ENCODE measurements around the gene OAF.

OAF gene

DNA sequence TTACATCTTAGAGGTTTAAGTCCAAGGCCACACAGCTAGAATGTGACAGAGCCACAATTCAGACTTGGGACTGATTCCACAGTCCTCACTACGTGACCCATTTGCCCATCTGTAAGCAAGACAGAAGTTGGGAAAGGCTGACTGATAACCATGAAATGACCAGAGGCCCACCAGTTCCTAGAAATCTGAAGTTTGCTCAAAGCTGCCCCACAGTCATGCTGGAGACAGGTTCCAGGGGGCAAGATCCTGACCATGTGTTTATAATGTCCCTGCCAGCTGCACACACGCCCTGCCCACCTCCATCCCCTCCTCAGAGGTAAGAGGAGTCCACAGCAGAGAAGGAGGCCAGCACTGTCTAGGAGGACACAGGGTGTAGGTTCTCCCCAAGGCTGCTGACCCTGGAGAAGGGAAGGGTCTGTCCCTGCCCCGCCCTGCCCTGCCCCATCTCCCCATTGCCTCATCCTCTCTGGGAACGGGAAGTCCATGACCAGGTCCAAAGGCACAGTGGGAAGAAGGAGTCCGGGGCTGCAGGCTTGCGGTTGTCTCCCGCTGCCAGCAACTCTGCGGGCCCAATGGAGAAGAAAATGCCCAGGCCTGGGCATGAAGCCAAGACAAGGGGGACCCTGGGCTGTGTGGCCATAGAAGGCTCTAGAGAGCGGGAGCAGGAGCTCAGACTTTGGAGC is 11.9 kb upstream of the OAF start:
- Histone ChIP-seq H3K27me3 (ENCODE audit: control insufficient read depth, insufficient read depth, low read length) (no peaks in the 10 kb centered on the region), H3K4me3 (ENCODE audit: low read length) (no peak overlapping the region), H3K36me3 (ENCODE audit: control insufficient read depth, insufficient read depth, low read length) (no peaks in the 10 kb centered on the region), H3K27ac (ENCODE audit: low read depth, low read length) (no peak overlapping the region), H3K9ac (ENCODE audit: low read length) (no peak overlapping the region), H3K4me1 (ENCODE audit: control insufficient read depth, insufficient read depth, low read length) (no peaks in the 10 kb centered on the region)

DNA sequence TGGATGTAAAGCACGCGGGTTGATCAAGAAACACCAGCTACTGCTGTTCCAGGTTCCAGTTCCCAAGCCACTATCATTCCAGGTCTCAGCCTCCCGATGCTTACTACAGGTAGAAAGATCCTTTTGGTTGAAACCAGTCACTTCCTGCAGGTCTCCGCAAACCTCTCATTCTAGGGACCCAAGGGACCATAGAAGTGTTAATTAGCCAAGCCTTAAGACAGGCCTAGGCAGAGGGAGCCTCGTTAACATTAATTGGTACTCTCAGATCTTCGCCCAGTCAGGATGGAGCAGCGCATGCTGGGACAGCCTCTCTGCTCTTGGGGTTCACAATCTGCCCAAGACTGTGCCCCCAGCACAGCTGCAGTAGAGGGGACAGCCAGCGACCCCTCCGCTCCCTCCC is 11.2 kb upstream of the OAF start:
- Histone ChIP-seq H3K27me3 (ENCODE audit: control insufficient read depth, insufficient read depth, low read length) (no peaks in the 10 kb centered on the region), H3K9ac (ENCODE audit: low read length) (no peak overlapping the region), H3K4me1 (ENCODE audit: control insufficient read depth, insufficient read depth, low read length) (no peaks in the 10 kb centered on the region), H3K27ac (ENCODE audit: low read depth, low read length) (no peak overlapping the region), H3K36me3 (ENCODE audit: control insufficient read depth, insufficient read depth, low read length) (no peaks in the 10 kb centered on the region), H3K4me3 (ENCODE audit: low read length) (no peak overlapping the region)

DNA sequence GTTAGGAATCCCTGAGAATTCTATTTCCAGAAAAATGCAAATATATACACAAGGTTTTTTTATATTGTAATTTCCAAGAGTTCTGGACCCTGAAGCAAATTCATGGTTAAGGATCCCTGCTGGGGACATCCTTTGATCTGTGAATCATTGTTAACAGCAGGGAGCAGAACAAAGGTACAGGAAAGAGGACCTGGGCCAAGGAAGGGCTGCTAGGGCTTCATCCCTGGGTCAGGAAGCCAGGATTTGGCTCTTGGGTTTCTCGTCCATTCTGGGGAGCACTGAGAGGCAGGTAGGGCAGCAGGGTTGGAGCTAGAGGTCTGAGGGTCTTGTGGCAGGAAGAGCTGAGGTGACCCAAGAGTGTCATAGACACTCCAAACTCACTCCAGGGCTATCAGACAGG is 10.2 kb upstream of the OAF start:
- Histone ChIP-seq H3K9ac (ENCODE audit: low read length) (no peak overlapping the region), H3K27me3 (ENCODE audit: control insufficient read depth, insufficient read depth, low read length) (no peaks in the 10 kb centered on the region), H3K36me3 (ENCODE audit: control insufficient read depth, insufficient read depth, low read length) (no peaks in the 10 kb centered on the region), H3K27ac (ENCODE audit: low read depth, low read length) (no peak overlapping the region), H3K4me1 (ENCODE audit: control insufficient read depth, insufficient read depth, low read length) (no peaks in the 10 kb centered on the region), H3K4me3 (ENCODE audit: low read length) (no peak overlapping the region)

DNA sequence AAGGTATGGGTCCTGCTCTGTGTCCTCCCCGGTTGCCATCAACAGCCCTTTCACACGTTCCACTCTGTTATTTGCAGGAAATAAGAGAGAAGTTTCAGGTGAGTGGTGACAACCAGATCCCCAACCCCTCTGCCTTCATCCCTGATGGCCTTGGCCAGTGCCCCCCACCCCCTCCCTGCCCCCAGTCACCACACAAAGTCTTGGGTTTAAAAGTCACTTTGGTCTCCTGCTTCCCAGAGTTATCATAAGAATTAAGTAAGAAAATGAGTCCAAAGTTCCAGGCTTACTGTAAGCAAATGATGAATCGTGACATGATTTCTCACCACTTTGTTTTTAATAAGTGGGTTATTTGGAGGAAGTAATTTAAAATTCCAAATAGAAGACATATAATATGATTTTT is 9.2 kb upstream of the OAF start:
- H3K9ac ChIP-seq (ENCODE audit: low read length) = no peak overlapping the region
- H3K36me3 ChIP-seq (ENCODE audit: control insufficient read depth, insufficient read depth, low read length) = no peaks in the 10 kb centered on the region
- no peaks in the 10 kb centered on the region for H3K27me3 ChIP-seq (ENCODE audit: control insufficient read depth, insufficient read depth, low read length)
- H3K4me3 ChIP-seq (ENCODE audit: low read length) = no peak overlapping the region
- no peak overlapping the region for H3K27ac ChIP-seq (ENCODE audit: low read depth, low read length)
- H3K4me1 ChIP-seq (ENCODE audit: control insufficient read depth, insufficient read depth, low read length) = no peaks in the 10 kb centered on the region

DNA sequence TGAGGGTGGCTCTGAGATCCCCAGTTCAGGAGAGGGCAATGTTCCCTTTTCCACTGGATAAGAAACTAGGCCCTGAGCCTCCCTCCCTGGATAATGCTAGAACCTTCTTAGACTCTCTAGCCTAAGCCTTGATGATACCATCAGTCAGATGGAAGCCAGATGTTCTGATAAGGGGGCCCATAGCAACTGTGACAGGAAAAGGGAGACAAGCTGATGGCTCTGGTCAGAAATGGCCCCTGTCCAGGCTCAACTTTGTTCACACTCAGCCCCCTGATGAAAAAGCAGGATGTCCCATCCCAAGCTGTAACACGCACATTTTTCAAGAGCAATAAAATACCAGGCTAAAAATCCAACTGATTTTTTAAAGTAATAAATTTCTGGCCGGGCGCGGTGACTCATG is 7.2 kb upstream of the OAF start:
- no peak overlapping the region for H3K4me3 ChIP-seq (ENCODE audit: low read length)
- H3K27ac ChIP-seq (ENCODE audit: low read depth, low read length) = no peak overlapping the region
- no peaks in the 10 kb centered on the region for H3K4me1 ChIP-seq (ENCODE audit: control insufficient read depth, insufficient read depth, low read length)
- H3K9ac ChIP-seq (ENCODE audit: low read length) = no peak overlapping the region
- H3K36me3 ChIP-seq (ENCODE audit: control insufficient read depth, insufficient read depth, low read length) = no peaks in the 10 kb centered on the region
- no peaks in the 10 kb centered on the region for H3K27me3 ChIP-seq (ENCODE audit: control insufficient read depth, insufficient read depth, low read length)

DNA sequence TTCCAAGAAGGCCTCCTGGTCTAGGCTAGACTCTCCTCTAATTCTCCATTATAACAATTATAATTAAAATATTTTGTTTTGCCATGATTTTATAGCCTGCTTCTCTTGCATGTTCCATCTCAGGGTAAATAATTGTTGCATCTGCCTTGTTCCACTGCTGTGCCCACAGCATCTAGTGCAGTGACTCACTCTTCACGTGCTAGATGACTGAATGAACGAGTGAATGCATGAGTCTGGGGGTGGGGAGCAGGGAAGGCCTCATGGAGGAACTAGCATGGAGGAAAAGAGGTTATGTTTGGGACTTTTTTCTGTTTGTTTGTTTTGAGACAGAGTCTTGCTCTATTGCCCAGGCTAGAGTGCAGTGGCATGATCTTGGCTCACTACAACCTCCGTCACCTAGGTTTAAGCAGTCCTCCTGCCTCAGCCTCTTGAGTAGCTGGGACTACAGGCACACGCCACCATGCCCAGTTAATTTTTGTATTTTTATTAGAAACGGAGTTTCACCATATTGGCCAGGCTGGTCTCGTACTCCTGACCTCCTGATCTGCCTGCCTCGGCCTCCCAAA is 5.2 kb upstream of the OAF start:
- H3K27ac ChIP-seq (ENCODE audit: low read depth, low read length) = no peak overlapping the region
- peaks cover 3% of the 10 kb centered on the region for H3K4me1 ChIP-seq (ENCODE audit: control insufficient read depth, insufficient read depth, low read length)
- H3K36me3 ChIP-seq (ENCODE audit: control insufficient read depth, insufficient read depth, low read length) = no peaks in the 10 kb centered on the region
- H3K27me3 ChIP-seq (ENCODE audit: control insufficient read depth, insufficient read depth, low read length) = no peaks in the 10 kb centered on the region
- H3K4me3 ChIP-seq (ENCODE audit: low read length) = no peak overlapping the region
- H3K9ac ChIP-seq (ENCODE audit: low read length) = no peak overlapping the region

DNA sequence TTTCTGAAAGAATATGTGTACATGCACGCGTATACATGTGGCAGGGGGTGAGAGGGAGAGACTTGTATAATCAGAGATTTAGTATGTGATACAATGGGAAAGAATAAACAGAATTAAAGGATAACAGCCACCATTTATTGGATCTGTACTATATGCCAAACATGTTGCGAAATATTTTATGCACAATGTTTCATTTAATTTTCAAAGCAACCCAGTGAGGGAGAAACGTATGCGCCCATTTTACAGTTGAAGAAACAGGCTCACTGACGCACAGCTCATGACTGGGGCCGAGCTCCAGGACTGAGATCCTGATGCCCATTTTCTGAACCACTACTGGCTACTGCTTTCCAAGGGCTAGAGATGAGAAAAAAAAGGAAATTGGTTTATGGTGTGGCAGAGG is 3.3 kb upstream of the OAF start:
- Histone ChIP-seq H3K4me3 (ENCODE audit: low read length) (no peak overlapping the region), H3K4me1 (ENCODE audit: control insufficient read depth, insufficient read depth, low read length) (peaks cover 3% of the 10 kb centered on the region), H3K27me3 (ENCODE audit: control insufficient read depth, insufficient read depth, low read length) (no peaks in the 10 kb centered on the region), H3K36me3 (ENCODE audit: control insufficient read depth, insufficient read depth, low read length) (no peaks in the 10 kb centered on the region), H3K27ac (ENCODE audit: low read depth, low read length) (no peak overlapping the region), H3K9ac (ENCODE audit: low read length) (no peak overlapping the region)

DNA sequence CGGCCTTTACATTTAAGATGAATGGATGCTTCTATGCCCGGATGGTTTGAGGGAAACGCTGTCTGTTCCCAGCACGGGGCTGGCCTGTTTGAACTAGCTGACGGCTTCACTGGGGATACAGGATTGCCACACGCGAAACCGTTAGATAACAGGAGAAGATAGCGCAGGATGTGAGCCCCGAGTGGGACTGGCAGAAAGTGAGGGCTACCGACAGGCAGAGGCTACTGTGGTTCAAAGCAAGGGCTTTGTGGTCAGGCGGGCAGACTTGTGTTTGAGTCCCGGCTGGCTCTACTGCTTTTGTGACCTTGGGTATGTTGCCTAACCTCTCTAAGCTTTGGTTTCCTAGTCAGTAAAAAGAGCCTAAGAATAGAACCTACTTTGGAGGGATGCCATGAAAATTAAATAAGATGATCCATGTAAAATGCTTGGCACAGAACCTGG is 2.8 kb upstream of the OAF start:
- Histone ChIP-seq H3K4me3 (ENCODE audit: low read length) (no peak overlapping the region), H3K27ac (ENCODE audit: low read depth, low read length) (no peak overlapping the region), H3K36me3 (ENCODE audit: control insufficient read depth, insufficient read depth, low read length) (no peaks in the 10 kb centered on the region), H3K27me3 (ENCODE audit: control insufficient read depth, insufficient read depth, low read length) (no peaks in the 10 kb centered on the region), H3K4me1 (ENCODE audit: control insufficient read depth, insufficient read depth, low read length) (peaks cover 3% of the 10 kb centered on the region), H3K9ac (ENCODE audit: low read length) (no peak overlapping the region)

DNA sequence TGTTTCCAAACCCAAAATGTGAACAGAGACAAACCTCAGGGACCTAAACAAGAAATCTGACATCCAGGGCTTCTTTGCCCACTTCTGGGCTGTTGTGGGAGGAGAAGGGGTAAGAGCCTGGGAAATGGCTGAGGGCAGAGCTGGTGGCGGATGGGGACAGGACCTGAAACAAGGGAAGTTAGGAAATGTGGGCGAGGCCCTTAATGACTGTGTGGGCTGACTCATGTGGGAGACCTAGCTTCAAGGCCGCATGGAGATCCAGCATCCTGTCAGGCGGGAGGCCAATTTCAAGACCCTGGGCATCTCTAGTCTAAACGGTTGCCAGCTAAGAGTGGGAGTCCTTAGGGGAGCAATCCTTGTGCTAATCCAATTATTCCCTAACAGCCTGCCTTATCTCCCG is 2.1 kb upstream of the OAF start:
- Histone ChIP-seq H3K4me1 (ENCODE audit: control insufficient read depth, insufficient read depth, low read length) (peaks cover 3% of the 10 kb centered on the region), H3K9ac (ENCODE audit: low read length) (no peak overlapping the region), H3K4me3 (ENCODE audit: low read length) (no peak overlapping the region), H3K36me3 (ENCODE audit: control insufficient read depth, insufficient read depth, low read length) (no peaks in the 10 kb centered on the region), H3K27ac (ENCODE audit: low read depth, low read length) (no peak overlapping the region), H3K27me3 (ENCODE audit: control insufficient read depth, insufficient read depth, low read length) (no peaks in the 10 kb centered on the region)

DNA sequence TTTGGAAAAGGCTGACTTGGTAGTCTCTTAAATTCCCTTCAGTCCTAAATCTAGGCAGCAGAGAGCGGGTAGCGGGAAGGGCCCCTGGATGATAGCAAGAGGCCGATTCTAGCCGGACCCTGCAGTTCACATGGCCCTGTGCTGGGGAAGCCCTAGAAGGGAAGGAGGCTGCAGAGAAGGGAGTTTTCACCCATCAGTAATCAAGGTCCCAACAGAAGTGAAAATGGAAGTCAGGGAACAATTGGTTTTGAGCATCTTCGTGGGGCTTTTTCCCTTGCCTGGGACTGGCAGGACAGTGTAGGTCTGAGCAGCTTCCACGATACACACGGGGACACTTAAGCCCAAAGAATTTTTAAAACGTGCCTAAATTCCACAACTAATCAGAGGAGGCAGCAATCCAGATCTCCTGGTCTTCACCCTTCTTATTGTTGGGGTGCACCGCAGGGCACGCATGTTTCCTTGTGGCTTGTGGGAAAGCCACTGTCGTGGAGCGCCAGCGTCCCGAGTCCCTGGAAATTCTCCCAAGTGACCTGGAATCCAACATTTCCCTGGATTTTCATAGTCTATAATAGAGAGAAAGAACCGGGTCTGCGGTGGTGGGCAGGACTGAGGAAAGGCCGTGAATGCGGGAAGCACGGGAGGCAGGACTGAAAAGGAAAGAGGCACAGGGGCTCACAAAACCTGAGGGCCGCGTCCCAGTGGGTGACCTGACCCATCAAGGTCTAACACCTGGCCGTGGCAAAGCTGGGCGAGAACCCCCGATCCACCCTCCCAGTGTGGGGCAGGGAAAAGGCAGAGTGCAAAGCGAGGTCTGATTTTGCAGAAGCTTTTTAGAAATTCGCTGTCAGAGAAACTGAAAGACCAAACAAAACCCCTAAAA is 846 bp upstream of the OAF start:
- Histone ChIP-seq H3K27me3 (ENCODE audit: control insufficient read depth, insufficient read depth, low read length) (no peaks in the 10 kb centered on the region), H3K4me1 (ENCODE audit: control insufficient read depth, insufficient read depth, low read length) (peaks cover 3% of the 10 kb centered on the region)

DNA sequence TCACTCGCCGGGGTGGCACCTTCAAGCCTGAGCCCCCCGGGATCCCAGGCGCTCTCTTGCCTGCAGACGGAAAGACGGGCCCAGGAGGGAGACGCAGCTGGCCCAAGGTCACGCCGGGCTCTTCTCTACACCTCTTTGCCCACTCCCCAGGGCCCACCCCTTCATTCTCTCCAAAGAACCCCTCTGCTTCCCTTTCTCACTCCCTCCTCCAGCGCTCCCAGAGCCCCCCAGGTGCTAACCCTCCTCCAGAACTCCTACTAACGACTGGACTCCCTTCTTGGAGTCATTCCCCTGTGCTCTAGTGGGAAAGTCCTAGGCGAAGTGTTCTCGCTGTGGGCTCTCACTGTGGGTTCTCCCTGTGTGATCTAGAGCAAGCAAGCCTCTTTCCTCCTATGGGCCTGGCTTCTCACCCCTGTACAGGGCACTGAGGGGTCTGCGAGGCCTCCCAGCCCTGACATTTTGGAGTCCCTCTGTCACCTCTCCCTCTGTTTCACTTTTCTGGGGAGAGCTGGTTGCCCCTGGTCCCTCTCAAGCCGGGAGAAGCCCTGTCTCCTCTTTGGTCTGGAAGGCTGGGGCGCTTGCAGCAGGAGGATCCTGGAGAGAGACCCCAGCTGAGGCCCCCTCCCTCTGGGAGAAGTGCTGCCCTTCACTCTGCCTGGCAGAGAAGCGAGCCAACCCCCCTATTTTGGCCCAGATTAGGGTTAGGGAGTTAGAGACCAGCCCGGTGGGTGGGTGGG is 858 bp downstream of the OAF start:
- peaks cover 3% of the 10 kb centered on the region for H3K4me1 ChIP-seq (ENCODE audit: control insufficient read depth, insufficient read depth, low read length)
- H3K27me3 ChIP-seq (ENCODE audit: control insufficient read depth, insufficient read depth, low read length) = no peaks in the 10 kb centered on the region
- no peaks in the 10 kb centered on the region for H3K36me3 ChIP-seq (ENCODE audit: control insufficient read depth, insufficient read depth, low read length)
- peak overlapping the region; percentile 57 for H3K9ac ChIP-seq (ENCODE audit: low read length)
- peak overlapping the region; percentile 74 for H3K4me3 ChIP-seq (ENCODE audit: low read length)
- peak overlapping the region; percentile 61 for H3K27ac ChIP-seq (ENCODE audit: low read depth, low read length)

More for the DNA sequence above, 846 bp upstream of the OAF start:
- Histone ChIP-seq H3K4me3 (ENCODE audit: low read length) (peak overlapping the region; percentile 62), H3K9ac (ENCODE audit: low read length) (no peak overlapping the region), H3K36me3 (ENCODE audit: control insufficient read depth, insufficient read depth, low read length) (no peaks in the 10 kb centered on the region), H3K27ac (ENCODE audit: low read depth, low read length) (peak overlapping the region; percentile 8)

DNA sequence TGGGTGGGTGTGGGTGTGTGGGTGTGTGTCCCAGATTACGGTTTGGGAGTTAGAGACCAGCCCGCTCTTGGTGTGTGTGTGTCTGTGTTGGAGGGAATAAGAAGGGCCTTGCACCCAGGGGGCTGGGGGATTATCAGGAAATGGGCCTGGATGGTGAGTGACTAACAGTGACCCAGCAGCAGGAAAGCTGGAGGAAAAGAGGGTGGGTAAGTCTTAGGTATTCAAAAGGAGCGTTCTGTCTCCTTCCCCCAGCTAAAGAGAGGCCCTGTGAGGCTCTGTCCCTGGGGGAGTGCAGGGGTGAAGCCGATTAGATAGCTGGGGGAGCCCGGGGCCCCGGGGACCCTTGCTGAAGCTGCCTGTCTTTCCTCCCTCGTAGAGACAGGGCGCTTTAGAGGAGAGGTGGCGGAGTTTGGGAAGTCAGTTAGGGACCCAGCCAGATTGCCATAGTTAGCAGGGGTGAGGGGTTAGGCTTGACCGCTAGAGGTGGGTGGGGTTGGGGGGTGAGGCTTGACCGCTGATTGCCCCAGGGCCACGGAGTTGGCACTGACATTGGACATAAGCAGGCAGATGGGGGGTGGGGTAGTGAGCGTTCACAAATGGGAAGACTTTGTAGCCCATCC is 1.5 kb downstream of the OAF start:
- no peaks in the 10 kb centered on the region for H3K27me3 ChIP-seq (ENCODE audit: control insufficient read depth, insufficient read depth, low read length)
- no peak overlapping the region for H3K9ac ChIP-seq (ENCODE audit: low read length)
- H3K27ac ChIP-seq (ENCODE audit: low read depth, low read length) = peak overlapping the region; percentile 24
- no peaks in the 10 kb centered on the region for H3K36me3 ChIP-seq (ENCODE audit: control insufficient read depth, insufficient read depth, low read length)
- H3K4me3 ChIP-seq (ENCODE audit: low read length) = peak overlapping the region; percentile 74
- H3K4me1 ChIP-seq (ENCODE audit: control insufficient read depth, insufficient read depth, low read length) = peaks cover 3% of the 10 kb centered on the region

All from rectal smooth muscle tissue (tissue), 1 donor.